Activated T-helper 1 cell treated with Interleukin-2 at 50 U/mL for 16 hours (primary cell): ENCODE measurements around the gene DICER1.

Experiments used
- DNase-seq: peaks from one replicate; pipeline ENCODE4 v3.0.0-alpha.2; 2020; ENCODE audit warnings: low read depth

The DICER1 gene

DNA sequence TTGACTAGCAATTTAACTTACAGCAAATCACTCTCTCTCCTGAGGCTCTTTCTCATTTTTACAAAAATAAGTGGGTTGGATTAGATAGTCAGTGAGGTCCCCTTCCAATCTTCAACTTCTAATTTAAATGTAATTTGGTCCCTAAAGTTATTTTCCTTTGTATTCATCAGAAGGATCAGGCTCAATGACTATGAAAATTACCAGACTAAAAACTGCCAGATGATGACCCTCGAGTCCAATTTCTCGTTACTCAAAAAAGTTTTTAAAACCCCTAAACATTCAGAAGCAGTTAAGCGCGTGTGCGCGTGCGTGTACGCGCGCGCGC is 34.7 kb downstream of the DICER1 start:
- DNase-seq = no peak

GRCh38 chr14:95121911-95122620 is 35.3 kb downstream of the DICER1 start:
- DNase-seq = no peak

- no peak for DNase-seq
Measured at GRCh38 chr14:95119336-95119735, 38.0 kb downstream of the DICER1 start.

DNA sequence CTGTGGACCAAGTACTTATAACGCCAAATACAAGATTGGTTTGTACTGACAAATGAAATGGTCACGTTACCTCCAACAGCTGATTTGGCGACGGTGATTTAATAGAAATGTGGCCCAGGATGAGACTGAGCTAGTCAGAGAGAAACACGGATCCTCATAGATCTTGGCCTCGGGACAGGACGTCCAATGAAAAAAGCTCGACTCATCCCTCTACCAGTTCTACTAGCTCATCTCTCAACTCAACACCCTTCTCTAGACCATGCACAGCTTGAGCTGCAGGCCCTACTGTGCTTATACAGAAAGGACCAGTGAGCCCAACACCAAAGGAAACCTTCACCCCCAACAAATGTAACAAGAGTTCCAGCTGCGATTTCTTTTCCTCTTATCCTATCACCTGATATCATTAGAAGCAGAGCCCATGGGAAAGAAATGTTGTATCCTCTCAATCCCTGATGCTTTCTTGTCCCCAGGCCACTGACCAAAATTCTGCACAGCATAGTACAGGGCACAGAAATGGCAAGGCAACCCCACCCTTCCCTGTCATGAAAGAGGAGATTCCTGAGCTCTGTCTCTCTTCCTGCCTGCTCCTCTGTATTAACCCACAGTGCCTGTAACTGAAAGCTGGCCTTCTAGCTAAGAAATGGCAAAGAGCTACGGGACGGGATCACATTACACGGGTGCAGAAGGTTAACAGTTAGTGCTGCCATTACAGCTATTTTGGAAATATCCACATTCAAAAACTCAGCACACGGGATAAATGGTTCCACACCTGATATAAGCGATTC is 39.2 kb downstream of the DICER1 start:
- no peak for DNase-seq

DNA sequence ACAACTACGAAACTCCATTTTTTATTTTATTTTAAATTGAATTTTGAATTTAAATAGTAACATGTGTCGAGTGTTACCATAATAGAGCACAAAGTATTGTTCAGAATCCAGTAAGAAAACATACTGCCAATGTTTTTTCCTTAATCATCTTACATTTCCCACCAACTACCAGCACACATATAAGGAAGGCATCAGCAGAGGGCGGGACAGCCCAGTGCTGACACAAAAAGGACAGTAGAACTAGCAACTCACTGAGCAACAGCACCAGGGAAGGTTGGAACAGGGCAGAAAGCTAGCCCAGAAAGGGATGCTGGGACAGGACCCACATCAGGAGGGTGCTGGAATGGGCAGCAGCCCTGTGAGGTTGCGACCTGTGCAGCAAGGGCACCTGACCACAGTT is 43.9 kb downstream of the DICER1 start:
- no peak for DNase-seq

DNA sequence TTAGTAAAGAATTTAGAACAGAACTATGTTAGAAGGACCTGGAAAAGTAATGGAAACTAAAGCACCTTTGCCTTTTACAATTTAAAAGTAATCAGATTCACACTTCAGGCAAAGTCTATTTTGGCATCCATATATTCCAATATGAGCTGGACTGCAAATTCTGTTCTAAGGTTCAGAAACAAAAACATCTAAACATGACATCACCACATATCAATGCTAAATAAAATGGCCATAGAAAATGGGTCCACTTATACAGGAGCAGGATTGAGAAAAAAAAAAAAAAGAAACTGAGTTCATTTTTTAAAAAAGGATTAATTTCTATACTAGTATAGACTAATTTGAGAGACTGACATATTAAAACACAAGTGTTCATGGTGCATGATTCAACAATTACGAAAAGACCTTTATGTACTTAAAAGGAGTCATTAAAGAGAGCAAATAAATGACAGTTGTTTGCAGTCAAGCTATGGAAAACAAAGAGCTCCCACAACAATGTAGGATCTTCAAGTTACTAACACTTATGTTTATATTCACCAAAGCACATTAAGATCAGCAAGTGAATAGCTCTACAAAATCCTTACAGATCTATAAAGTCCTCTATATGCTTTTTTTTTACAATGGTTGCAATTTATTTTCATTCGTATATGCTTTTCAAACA is 45.7 kb downstream of the DICER1 start:
- DNase-seq = no peak

GRCh38 chr14:95110178-95110577 is 47.2 kb downstream of the DICER1 start:
- no peak for DNase-seq

GRCh38 chr14:95107711-95108110 is 49.6 kb downstream of the DICER1 start:
- DNase-seq = no peak

- no peak for DNase-seq
Measured at GRCh38 chr14:95106971-95107370, 50.4 kb downstream of the DICER1 start.

DNA sequence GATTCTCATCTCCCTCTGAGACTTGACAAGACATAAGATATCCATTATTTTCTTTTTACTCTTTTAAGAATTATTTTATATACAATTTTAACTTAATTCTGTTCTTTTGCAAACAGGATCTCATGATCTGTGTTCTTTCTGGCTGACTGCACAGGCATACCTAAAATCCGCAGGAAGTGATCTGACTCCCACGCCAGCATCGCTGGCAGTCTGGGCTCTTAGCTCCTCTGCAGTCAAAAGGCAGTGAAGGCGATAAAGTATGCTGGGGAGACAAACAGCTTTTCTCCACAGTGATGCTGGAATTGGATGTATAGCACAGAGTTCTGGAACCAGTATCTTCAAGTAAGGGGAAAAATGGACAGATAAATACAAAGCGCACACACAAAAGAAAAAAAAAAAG is 52.4 kb downstream of the DICER1 start:
- DNase-seq = no peak

DNA sequence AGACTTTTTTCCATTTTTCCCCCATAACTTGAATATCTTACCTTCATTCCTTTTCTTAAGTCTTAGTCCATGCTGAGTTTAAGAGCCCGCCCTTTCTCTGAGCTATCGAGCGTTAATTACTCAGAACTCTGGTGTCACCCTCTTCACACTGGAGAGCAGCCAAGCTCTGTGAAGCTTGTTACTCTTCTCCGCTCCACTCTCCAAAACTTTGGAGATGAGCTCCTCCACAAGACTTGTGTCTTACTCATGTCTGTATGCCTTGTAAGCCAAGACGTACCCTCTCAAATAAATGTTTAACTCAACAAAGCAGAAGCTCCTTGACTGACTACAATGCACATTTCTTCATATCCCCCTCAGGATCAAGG is 54.7 kb downstream of the DICER1 start:
- DNase-seq = no peak

GRCh38 chr14:95101736-95102679 is 55.3 kb downstream of the DICER1 start:
- DNase-seq = no peak

DNA sequence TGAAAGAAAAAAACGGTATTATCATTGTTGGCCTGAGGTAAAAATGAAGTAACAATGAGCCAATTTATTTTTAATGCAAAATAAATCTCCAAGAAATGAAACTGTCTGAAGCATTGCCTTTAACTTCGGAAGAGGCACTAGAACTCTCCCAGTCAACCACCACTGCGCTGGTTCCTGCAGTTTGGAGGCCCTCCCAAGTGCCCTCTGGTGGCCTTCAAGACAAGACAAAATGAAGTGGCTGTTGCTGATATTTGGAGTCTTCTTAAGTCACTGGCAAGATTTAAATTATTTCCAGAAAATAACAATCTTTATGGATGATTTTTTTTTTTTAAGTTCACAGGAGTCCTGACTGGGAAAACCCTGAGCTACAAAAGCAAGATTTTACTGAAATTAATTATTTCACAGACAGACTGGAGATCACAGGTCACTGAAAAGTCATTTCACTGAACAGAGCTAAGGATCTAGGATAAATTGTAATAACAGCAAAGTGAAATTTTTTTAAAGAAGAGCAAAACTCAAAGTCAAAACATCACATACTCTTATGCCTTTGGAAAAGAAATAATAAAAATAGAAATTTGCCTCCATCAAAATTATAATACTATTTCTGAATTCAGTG is 58.2 kb downstream of the DICER1 start:
- DNase-seq = no peak

DNA sequence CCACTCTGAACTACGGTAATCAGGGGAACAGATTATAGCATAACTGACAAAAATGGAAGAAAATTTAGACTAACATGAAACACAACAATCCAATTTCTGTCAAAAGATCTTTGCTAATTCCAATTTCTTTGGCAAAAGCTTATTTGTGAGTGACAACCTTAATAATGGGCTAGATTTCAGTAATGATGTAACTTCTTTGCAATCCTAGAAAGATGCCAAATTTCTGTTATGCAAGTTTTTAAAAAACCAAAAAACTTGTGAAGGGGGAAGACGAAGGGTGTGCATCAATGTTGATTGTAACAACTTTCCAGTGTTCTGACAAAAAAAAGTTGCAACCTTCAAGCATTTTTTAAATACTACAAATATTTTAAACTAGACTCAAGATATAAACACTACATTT is 59.9 kb downstream of the DICER1 start:
- no peak for DNase-seq

- DNase-seq = no peak
Measured at GRCh38 chr14:95096476-95096875, 60.9 kb downstream of the DICER1 start.

- no peak for DNase-seq
Measured at GRCh38 chr14:95095996-95096395, 61.3 kb downstream of the DICER1 start.

- no peak for DNase-seq
Measured at GRCh38 chr14:95092723-95093122, 64.6 kb downstream of the DICER1 start.

DNA sequence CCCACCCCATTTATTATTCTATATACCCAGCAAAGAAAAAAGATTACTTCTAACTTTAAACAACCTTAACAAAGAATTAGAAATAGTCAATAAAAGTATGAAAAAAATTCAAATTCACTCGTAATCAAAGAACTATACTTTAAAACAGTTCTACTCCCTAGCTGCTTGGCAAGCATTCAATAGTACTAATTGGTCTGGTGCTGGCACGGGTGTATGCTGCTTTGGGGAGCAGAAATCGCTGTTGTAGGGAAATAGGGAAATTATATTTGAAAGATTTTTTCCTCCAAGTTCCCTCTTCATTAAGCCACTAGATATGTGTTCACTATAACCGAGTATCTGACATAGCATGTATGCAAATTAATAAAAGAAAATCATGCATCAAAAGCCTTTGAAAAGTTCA is 65.7 kb downstream of the DICER1 start:
- DNase-seq = no peak

- no peak for DNase-seq
Measured at GRCh38 chr14:95088665-95089064, 68.7 kb downstream of the DICER1 start.

DNA sequence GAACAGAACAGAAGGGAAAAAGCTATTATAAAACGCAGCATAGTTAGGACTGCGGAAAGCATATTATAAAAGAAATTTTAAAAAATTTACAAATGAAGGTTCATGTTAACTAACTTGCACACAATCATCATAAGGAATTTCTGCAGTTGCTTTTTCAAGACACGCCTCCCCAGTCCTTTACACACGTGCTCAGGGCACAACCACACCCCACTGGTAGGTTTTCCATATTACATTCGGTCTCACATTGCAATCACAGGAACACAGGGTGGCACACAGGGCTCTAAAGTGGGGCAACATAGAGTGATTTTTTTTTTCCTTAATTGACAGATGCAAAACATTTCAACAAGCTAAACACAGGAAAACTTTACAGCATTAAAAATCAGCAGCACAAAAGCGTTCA is 69.7 kb downstream of the DICER1 start:
- DNase-seq = no peak

GRCh38 chr14:95085321-95085720 is 72.0 kb downstream of the DICER1 start:
- DNase-seq = no peak

DNA sequence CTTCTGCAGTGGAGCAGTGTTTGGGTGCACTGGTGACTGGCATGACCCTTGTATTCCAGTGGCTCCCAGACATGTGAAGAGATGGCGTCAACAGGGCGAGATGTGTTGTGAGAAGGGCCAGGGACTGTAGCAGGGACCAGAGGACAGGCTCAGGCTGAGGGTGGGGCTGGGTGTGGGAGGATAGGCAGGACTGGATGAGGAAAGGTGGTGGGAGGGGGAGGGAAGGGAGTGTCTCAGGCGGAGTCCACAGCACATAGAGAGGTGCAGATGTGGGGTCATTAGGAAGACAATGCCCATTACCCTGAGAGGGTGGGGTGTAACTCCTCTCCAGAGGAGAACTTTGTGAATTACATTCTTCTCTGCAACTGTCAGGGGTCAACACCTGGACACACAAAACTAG is 78.5 kb downstream of the DICER1 start:
- DNase-seq = no peak
